Activated T-cell treated with anti-CD3 and anti-CD28 coated beads, Interleukin-2, amount 50 U/mL, for 48 hours (primary cell): ENCODE data around the gene TRIM47.

Experiments
- DNase-seq, 2 experiments: peaks; one replicate each; pipeline ENCODE4 v3.0.0-alpha.2; 2020

TRIM47 gene

DNA sequence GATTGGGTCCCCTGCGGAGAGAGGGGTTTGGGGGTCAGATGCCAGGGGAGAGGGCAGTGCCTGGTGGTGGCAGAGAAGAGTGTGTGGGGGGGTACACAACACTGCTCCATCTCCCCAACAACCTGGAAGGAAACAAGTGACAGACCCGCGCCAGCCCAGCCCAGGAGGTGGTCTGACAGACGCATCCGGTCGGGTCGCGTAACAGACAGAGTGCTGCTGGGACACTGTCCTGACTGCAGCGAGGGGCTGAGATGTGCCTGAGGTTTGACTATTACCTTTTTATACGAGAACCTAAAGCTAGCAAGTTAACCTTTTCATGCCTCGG, 50.3 kb downstream of the TRIM47 start:
- no peak for DNase-seq

- peak; percentile 83 to 86 for DNase-seq
Measured at GRCh38 chr17:75827308-75828075, 50.9 kb downstream of the TRIM47 start.

DNA sequence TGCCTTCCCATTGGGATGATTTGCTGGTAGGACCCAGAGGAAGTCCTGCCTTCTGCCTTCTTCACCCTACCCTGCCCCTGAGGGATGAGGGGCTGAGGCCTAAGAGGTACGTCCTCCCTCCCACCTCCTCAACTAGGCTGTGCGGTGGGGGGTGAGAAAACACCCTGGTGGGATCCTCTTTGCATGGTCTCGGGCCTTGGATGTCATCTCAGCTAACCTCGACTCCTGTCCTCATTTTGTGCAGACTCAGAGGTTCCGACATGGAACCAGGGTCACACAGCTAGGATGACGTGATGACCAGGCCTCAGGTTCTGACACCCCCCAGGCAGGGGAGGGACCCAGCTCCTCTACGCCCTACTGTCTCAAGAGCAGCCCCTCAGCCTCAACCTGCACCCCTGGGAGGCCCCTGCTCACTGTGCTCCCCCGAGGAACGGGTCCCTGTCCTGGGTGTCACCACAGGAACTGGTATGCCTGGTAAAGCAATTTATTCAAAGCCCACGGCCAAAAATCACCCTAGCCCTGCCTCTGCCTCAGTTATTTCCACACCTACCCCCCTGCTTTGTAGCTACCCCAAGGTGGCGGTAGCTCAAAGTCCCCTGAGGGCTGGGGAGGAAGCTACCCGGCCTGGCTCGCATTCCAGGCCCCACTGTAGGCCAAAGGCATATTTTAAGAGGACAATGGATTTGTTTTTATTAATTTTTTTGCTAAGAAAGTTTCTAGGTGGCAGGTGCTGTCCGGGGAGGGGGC, 51.6 kb downstream of the TRIM47 start:
- DNase-seq, result no peak

DNA sequence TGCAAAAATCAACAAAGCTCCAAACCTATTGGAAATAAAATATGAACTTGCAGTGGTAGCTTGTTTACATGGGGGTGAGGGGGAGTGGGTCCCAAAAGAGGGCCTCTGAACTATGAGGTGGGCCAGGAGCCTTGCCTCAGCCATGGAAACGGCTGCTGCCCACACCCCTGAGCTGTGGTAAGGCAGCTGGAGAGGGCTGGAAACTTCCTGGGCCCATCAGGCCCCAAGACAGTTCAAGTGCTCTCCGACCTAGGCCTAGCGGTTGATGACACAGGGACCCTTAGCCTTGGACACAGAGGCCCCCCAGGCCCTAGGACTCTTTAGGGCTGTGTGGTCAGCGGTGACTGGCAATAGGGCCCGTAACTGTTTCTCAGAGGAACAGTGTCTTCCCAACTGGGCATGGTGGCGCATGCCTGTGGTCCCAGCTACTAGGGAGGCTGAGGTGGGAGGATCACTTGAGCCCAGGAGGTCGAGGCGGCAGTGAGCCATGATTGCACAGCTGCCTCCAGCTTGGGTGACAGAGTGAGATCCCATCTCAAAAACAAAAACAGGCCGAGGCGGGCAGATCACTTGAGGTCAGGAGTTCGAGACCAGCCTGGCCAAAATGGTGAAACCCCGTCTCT, 52.5 kb downstream of the TRIM47 start:
- DNase-seq, result no peak

- DNase-seq, result no peak
Measured at GRCh38 chr17:75825149-75825552, 53.2 kb downstream of the TRIM47 start.

- DNase-seq, result no peak
Measured at GRCh38 chr17:75824666-75825065, 53.7 kb downstream of the TRIM47 start.
